ENCODE results near the gene MGAT5B. TPM values are rescaled to one million over a fixed set of nuclear protein-coding genes. Genes with fewer than 3 reads are reported as not detected.

The MGAT5B gene
- total RNA-seq, 2 donors from 2014 or later = 0.14 to 4.1 TPM

GRCh38 chr17:76873856-76874255 lies 5.7 kb downstream of the MGAT5B start:
- Histone ChIP-seq H3K4me3 (no peak overlapping the region), H3K27me3 (replicated peaks; ENCODE audit: insufficient read depth) (peaks cover 20% of the 10 kb centered on the region), H3K27ac (no peak overlapping the region), H3K36me3 (no peaks in the 10 kb centered on the region), H3K4me1 (replicated peaks) (no peaks in the 10 kb centered on the region), H3K9me3 (no peaks in the 10 kb centered on the region)
- TF ChIP-seq POLR2A (IDR thresholded peaks at IDR 0.05) (no peak), CTCF (IDR thresholded peaks at IDR 0.05) (no peak), POLR2AphosphoS5 (IDR thresholded peaks at IDR 0.05) (no peak)
- WGBS = 65% methylated on average over 4 of the region's 4 CpGs
- intact Hi-C loops (cut with DNase I) = no loop called here
- DNase-seq (ENCODE audit: low spot score) = no peak

DNA sequence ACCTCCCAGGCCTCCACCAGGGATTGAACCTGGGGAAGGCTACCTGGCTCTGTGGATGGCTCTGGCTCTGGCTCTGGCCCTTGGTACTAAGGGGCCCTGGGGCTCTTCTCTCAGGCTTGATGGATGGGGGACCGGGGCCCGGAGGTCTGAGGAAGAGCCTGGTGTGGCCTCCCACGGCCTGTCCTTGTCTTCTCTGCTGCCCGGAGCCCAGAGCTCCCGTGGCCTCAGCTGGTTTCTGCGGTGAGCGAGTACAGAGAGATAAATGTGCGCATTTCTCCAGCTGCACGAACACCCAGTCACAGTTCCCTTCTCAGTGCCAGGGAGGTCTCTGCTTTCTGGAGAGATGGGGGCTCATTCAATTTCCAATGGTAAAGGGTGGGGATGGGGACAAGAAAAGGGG lies 9.2 kb downstream of the MGAT5B start:
- H3K4me1 ChIP-seq (replicated peaks) = no peaks in the 10 kb centered on the region
- no peaks in the 10 kb centered on the region for H3K36me3 ChIP-seq
- TF ChIP-seq POLR2AphosphoS5 (IDR thresholded peaks at IDR 0.05) (no peak), POLR2A (IDR thresholded peaks at IDR 0.05) (no peak), CTCF (IDR thresholded peaks at IDR 0.05) (no peak)
- WGBS = 81% methylated on average over 9 of the region's 9 CpGs
- peaks cover 4% of the 10 kb centered on the region for H3K27me3 ChIP-seq (replicated peaks; ENCODE audit: insufficient read depth)
- no peak overlapping the region for H3K27ac ChIP-seq
- no peak for DNase-seq (ENCODE audit: low spot score)
- no peak overlapping the region for H3K4me3 ChIP-seq
- intact Hi-C loops (cut with DNase I) = no loop called here
- H3K9me3 ChIP-seq = no peaks in the 10 kb centered on the region

DNA sequence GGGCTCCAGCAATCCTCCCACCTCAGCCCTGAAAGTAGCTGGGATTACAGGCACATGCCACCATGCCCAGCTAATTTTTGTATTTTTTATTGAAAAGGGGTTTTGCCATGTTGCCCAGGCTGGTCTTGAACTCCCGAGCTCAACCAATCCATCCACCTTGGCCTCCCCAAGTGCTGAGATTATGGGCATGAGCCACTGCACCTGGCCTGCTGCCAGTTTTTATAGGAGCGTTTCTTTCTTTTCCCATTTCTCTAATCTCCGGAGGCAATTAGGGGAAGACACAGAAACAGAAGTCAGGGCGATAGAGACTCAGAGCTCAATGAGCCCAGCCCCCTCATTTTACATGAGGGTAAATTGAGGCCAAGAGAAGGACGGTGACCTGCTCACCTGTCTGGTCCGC lies 10.4 kb downstream of the MGAT5B start:
- no peak overlapping the region for H3K27ac ChIP-seq
- intact Hi-C loops (cut with DNase I) = no loop called here
- no peak for DNase-seq (ENCODE audit: low spot score)
- no peaks in the 10 kb centered on the region for H3K36me3 ChIP-seq
- no peaks in the 10 kb centered on the region for H3K9me3 ChIP-seq
- WGBS = 74% methylated on average over 6 of the region's 6 CpGs
- H3K4me1 ChIP-seq (replicated peaks) = no peaks in the 10 kb centered on the region
- H3K4me3 ChIP-seq = no peak overlapping the region
- H3K27me3 ChIP-seq (replicated peaks; ENCODE audit: insufficient read depth) = peaks cover 4% of the 10 kb centered on the region
- TF ChIP-seq POLR2AphosphoS5 (IDR thresholded peaks at IDR 0.05) = no peak
- no peak for TF ChIP-seq POLR2A (IDR thresholded peaks at IDR 0.05)
- TF ChIP-seq CTCF (IDR thresholded peaks at IDR 0.05) = no peak

DNA sequence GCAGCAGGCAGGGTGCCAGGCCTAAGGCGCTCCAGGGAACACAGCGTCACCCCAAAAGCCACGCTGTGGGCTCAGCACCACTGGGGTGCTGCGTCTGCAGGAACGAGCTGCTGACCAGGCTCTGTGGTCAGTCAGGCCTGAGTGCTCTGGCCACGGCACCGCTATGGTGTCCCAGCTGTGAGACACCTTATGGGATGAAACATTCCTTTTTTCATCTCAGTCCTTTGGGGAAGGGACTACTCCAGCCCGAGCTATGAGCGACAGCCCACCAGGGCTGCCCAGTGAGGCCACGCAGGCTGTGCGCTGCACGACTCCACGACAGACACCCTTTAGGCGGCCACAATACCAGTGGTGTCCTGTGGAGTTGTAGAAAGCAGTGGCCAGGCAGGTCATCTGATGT lies 11.1 kb downstream of the MGAT5B start:
- no peak overlapping the region for H3K27ac ChIP-seq
- H3K36me3 ChIP-seq = no peaks in the 10 kb centered on the region
- no peaks in the 10 kb centered on the region for H3K4me1 ChIP-seq (replicated peaks)
- DNase-seq (ENCODE audit: low spot score) = no peak
- H3K9me3 ChIP-seq = no peaks in the 10 kb centered on the region
- TF ChIP-seq POLR2AphosphoS5 (IDR thresholded peaks at IDR 0.05) = no peak
- TF ChIP-seq CTCF (IDR thresholded peaks at IDR 0.05) = no peak
- no peak for TF ChIP-seq POLR2A (IDR thresholded peaks at IDR 0.05)
- intact Hi-C loops (cut with DNase I) = no loop called here
- H3K4me3 ChIP-seq = no peak overlapping the region
- peaks cover 4% of the 10 kb centered on the region for H3K27me3 ChIP-seq (replicated peaks; ENCODE audit: insufficient read depth)
- 90% methylated on average over 14 of the region's 14 CpGs for WGBS

GRCh38 chr17:76879691-76880090 lies 11.5 kb downstream of the MGAT5B start:
- Histone ChIP-seq H3K4me1 (replicated peaks) (no peaks in the 10 kb centered on the region), H3K27ac (no peak overlapping the region), H3K27me3 (replicated peaks; ENCODE audit: insufficient read depth) (peaks cover 4% of the 10 kb centered on the region), H3K9me3 (no peaks in the 10 kb centered on the region), H3K36me3 (no peaks in the 10 kb centered on the region), H3K4me3 (no peak overlapping the region)
- no peak for DNase-seq (ENCODE audit: low spot score)
- intact Hi-C loops (cut with DNase I) = no loop called here
- WGBS = 64% methylated on average over 10 of the region's 10 CpGs
- TF ChIP-seq CTCF (IDR thresholded peaks at IDR 0.05) (no peak), POLR2A (IDR thresholded peaks at IDR 0.05) (no peak), POLR2AphosphoS5 (IDR thresholded peaks at IDR 0.05) (no peak)

Measured in prostate gland (tissue), 2 donors.